Activated CD4-positive, alpha-beta T cell treated with anti-CD3 and anti-CD28 coated beads, Interleukin-2, amount 50 U/mL, for 1 hour (primary cell): ENCODE results near the gene OR8G5.

ENCODE experiments used
- DNase-seq: peaks from one replicate; pipeline ENCODE4 v3.0.0-alpha.2; 2020

OR8G5 gene

GRCh38 chr11:124294687-124295086 lies 38.5 kb downstream of the OR8G5 start:
- no peak for DNase-seq

- no peak for DNase-seq
Measured at GRCh38 chr11:124296016-124296415, 39.8 kb downstream of the OR8G5 start.

GRCh38 chr11:124297921-124298320 lies 41.7 kb downstream of the OR8G5 start:
- no peak for DNase-seq

GRCh38 chr11:124301548-124301947 lies 45.4 kb downstream of the OR8G5 start:
- no peak for DNase-seq

GRCh38 chr11:124302347-124303125 lies 46.4 kb downstream of the OR8G5 start:
- no peak for DNase-seq

GRCh38 chr11:124307093-124307492 lies 50.9 kb downstream of the OR8G5 start:
- no peak for DNase-seq

GRCh38 chr11:124310721-124311120 lies 54.5 kb downstream of the OR8G5 start:
- DNase-seq, result no peak

- no peak for DNase-seq
Measured at GRCh38 chr11:124311269-124311668, 55.1 kb downstream of the OR8G5 start.

GRCh38 chr11:124311670-124312069 lies 55.5 kb downstream of the OR8G5 start:
- no peak for DNase-seq

- no peak for DNase-seq
Measured at GRCh38 chr11:124313131-124313530, 57.0 kb downstream of the OR8G5 start.

GRCh38 chr11:124313849-124314248 lies 57.7 kb downstream of the OR8G5 start, which contains the start of gene OR8D1:
OR8D1 (minus strand) TSS chr11:124313949; CDS start chr11:124310766, 3,183 bp downstream.
- DNase-seq, result no peak

GRCh38 chr11:124315052-124315451 lies 58.9 kb downstream of the OR8G5 start:
- DNase-seq, result no peak
